ENCODE measurements around the gene DISP3. TPM values are rescaled to one million over a fixed set of nuclear protein-coding genes. Genes with fewer than 3 reads are reported as not detected.

DISP3 gene
- total and polyA plus RNA-seq, 2 of the 4 experiments (the other 2 are of a cell fraction): 0.05 TPM; not detected in 1

DNA sequence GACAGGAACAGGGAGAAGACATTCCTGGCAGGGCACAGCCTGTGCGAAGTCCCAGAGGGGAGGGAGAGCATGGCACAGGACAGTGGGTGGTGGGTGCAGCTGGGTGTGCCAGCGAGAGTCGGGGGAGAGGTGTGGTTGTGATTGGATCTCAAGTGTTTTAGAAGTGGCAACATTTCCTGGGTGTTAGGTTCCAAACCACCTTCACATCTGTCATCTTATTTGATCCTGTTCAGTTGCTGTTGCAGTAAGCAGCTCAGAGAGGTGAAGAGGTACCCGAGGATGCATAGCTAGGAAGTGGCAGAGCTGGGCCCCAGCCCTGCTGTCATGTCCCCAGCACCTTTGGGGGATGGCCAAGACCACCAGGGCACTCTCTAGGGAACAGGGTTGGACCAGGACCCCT is 22.0 kb upstream of the DISP3 start:
- in situ Hi-C loops (cut with MboI; ENCODE audit: low sequenced_read_pairs) (no loop called here), intact Hi-C loops (cut with micrococcal nuclease) (no loop called here), dilution Hi-C loops (cut with HindIII; ENCODE audit: low sequenced_read_pairs, unreplicated experiment) (no loop called here)
- no peak overlapping the region for H4K91ac ChIP-seq (ENCODE audit: insufficient read depth, low read depth, low read length)
- no peak overlapping the region for H4K8ac ChIP-seq (ENCODE audit: low read depth in 2 of 2, low read length in 2 of 2)
- POLR2A ChIA-PET (ENCODE audit: unreplicated experiment): no interaction called here
- no peak overlapping the region for H2AK9ac ChIP-seq (replicated peaks; ENCODE audit: low read depth, low read length, poor library complexity)
- no peak overlapping the region for H3K4me2 ChIP-seq (ENCODE audit: low read depth, low read length)
- ATAC-seq (ENCODE audit: low read depth) (no peak), DNase-seq (no peak)
- H3K23ac ChIP-seq (ENCODE audit: low read depth, low read length): no peak overlapping the region
- no TSS peak for BruUV-seq (replicated peaks)
- H3K4ac ChIP-seq (ENCODE audit: low read depth, low read length): no peak overlapping the region
- no peak overlapping the region for H2BK5ac ChIP-seq (ENCODE audit: low read depth, low read length, poor library complexity, severe bottlenecking)
- H3K9me3 ChIP-seq (ENCODE audit: control insufficient read depth, insufficient read depth, low read length): no peaks in the 10 kb centered on the region
- no peaks in the 10 kb centered on the region for H3K4me1 ChIP-seq (ENCODE audit: control insufficient read depth, insufficient read depth, low read length)
- CTCF ChIA-PET: no interaction called here
- H3K9ac ChIP-seq (ENCODE audit: low read depth, low read length): no peak overlapping the region
- TF ChIP-seq SMC3 (IDR thresholded peaks at IDR 0.05; ENCODE audit: low read depth, low read length) (no peak), MAFK (IDR thresholded peaks at IDR 0.05; ENCODE audit: low read depth, low read length) (no peak), RAD21 (IDR thresholded peaks at IDR 0.05; ENCODE audit: low read length) (no peak), CHD1 (IDR thresholded peaks at IDR 0.05; ENCODE audit: low read depth, low read length) (no peak), RCOR1 (IDR thresholded peaks at IDR 0.05; ENCODE audit: insufficient replicate concordance, low read length) (no peak), RFX5 (IDR thresholded peaks at IDR 0.05; ENCODE audit: low read depth, low read length) (no peak), MAZ (IDR thresholded peaks at IDR 0.05; ENCODE audit: borderline replicate concordance, low read depth, low read length) (no peak)
- no CpG with 5 or more reads among the region's 4 CpGs for WGBS, 2 experiments (ENCODE audit: extremely low coverage in 2 of 2, insufficient read length in 1 of 2)
- peaks cover 5% of the 10 kb centered on the region; the same call in 1 of the 2 replicates for H3K27me3 ChIP-seq (ENCODE audit: control insufficient read depth, insufficient read depth, low read length)
- no peaks in the 10 kb centered on the region for H3K9me1 ChIP-seq (ENCODE audit: insufficient read depth, low read length)
- no peak overlapping the region for H2BK15ac ChIP-seq (ENCODE audit: low read depth, low read length)
- no peak overlapping the region for H2BK120ac ChIP-seq (ENCODE audit: low read depth, low read length)
- H3K79me1 ChIP-seq (ENCODE audit: low read depth in 1 of 2, low read length in 2 of 2): no peaks in the 10 kb centered on the region
- no peak overlapping the region for H2AFZ ChIP-seq (replicated peaks; ENCODE audit: low read length, poor library complexity)
- H3K14ac ChIP-seq (replicated peaks; ENCODE audit: low read depth, low read length): no peak overlapping the region
- no peaks in the 10 kb centered on the region for H3K36me3 ChIP-seq (ENCODE audit: control insufficient read depth, insufficient read depth, low read length)
- no peak overlapping the region for H3K56ac ChIP-seq (ENCODE audit: extremely low read depth, insufficient read depth, low read length)
- no peak overlapping the region for H2BK20ac ChIP-seq (ENCODE audit: low read depth, low read length)
- no peak overlapping the region for H3K4me3 ChIP-seq (ENCODE audit: insufficient read depth, low read depth, low read length)
- no peaks in the 10 kb centered on the region for H4K20me1 ChIP-seq (ENCODE audit: insufficient read depth, low read length)
- H3K18ac ChIP-seq (ENCODE audit: low read depth, low read length): no peak overlapping the region
- H4K5ac ChIP-seq (ENCODE audit: low read depth, low read length): no peak overlapping the region
- H3K27ac ChIP-seq (ENCODE audit: insufficient read depth, low read length): no peak overlapping the region
- no peak overlapping the region for H2AK5ac ChIP-seq (ENCODE audit: low read depth, low read length)

Data from IMR-90 (cell line).